GM19043 (cell line): Measurements from ENCODE around the gene MIS18A.

ENCODE experiments used
- ATAC-seq: cut with Tn5 transposase; IDR thresholded peaks from one replicate; pipeline ENCODE4 v1.9.1; 2021; ENCODE audit warnings: low read depth; ENCODE audit not compliant: unreplicated experiment

The MIS18A gene

GRCh38 chr21:32256873-32257620, 21.8 kb downstream of the MIS18A start:
- no peak for ATAC-seq

GRCh38 chr21:32256251-32256650, 22.6 kb downstream of the MIS18A start:
- no peak for ATAC-seq

- ATAC-seq: no peak
These were observed 25.6 kb downstream of the MIS18A start for GRCh38 chr21:32253215-32253641.

- ATAC-seq: no peak
These were observed 26.7 kb downstream of the MIS18A start for GRCh38 chr21:32252136-32252535.

- ATAC-seq: no peak
These were observed 29.2 kb downstream of the MIS18A start for GRCh38 chr21:32249511-32250280.

- no peak for ATAC-seq
These were observed 30.0 kb downstream of the MIS18A start for GRCh38 chr21:32248571-32249461.

- ATAC-seq: no peak
These were observed 32.2 kb downstream of the MIS18A start for GRCh38 chr21:32246571-32247140.

- no peak for ATAC-seq
These were observed 32.9 kb downstream of the MIS18A start for GRCh38 chr21:32245971-32246370.

GRCh38 chr21:32240851-32241687, 37.8 kb downstream of the MIS18A start:
- ATAC-seq: no peak

GRCh38 chr21:32239551-32239950, 39.3 kb downstream of the MIS18A start:
- no peak for ATAC-seq

- ATAC-seq: no peak
These were observed 40.8 kb downstream of the MIS18A start for GRCh38 chr21:32238063-32238462.

GRCh38 chr21:32237021-32237420, 41.8 kb downstream of the MIS18A start:
- no peak for ATAC-seq

- no peak for ATAC-seq
These were observed 45.0 kb downstream of the MIS18A start for GRCh38 chr21:32233722-32234301.

- no peak for ATAC-seq
These were observed 45.7 kb downstream of the MIS18A start for GRCh38 chr21:32233055-32233546.

- no peak for ATAC-seq
These were observed 52.4 kb downstream of the MIS18A start for GRCh38 chr21:32226444-32226843.
